HG03095 (cell line): ENCODE results near the gene SP140L.
A peak's percentile ranks its signal among the peaks of the same experiment; 100 is the strongest.
"Not testable (repeated sequence)": the region's sequence is repeated elsewhere in the genome, so short reads cannot be mapped to it uniquely, and the experiment has no call there.

Experiments
- ATAC-seq: cut with Tn5 transposase; IDR thresholded peaks from one replicate; pipeline ENCODE4 v1.9.1; 2021; ENCODE audit warnings: moderate library complexity; ENCODE audit not compliant: unreplicated experiment

SP140L gene

DNA sequence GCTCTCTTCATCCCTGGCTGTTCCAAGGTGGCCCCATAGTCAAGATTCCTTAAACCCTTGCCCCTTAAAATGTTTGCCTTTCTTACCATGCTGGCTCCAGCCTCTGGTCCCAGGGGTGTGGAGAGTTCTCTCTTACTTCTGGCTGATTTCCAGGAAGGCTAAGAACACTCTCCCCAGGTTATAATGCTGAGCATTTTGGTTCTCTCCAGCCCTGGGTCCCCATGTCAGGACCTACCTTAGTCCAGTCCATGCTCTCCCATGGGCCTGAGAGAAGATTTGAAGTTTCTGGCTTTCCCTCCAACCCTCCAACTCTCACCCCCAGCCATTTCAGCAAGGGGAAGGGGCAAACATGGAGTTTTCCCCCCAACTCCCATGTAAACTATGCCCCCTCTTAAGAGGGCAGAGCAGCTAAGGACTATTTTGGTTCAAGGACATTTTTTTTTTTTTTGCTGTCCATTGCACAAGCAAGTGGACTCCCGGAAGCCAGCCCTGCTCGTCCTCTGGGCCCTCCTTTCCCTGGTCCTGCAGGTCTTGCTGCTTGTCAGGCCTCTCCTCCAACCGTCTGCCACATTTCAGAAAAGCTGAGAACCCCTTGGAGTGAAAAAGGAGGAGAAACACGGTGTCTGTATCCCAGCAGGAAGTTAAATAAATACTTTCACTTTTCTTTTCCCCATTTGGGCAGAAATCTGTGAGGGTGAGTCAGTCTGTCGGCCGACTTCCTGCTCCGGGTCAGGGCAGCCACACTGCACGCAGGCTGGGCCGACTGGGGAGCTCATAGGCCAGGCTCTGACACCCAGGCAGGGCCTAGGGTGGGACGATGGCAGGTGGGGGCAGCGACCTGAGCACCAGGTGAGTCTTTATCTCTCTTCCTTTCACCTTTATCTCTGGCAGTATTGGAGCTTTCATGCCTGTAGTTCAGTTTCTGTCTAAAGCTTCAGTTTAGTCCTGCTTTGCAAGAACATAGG, at the start of gene SP140L:
TSS of gene SP140L (plus strand) at position 741 of the 965 bp plus-strand sequence. CDS start at position 818, 77 bp downstream.
- peak; percentile 89 for ATAC-seq

DNA sequence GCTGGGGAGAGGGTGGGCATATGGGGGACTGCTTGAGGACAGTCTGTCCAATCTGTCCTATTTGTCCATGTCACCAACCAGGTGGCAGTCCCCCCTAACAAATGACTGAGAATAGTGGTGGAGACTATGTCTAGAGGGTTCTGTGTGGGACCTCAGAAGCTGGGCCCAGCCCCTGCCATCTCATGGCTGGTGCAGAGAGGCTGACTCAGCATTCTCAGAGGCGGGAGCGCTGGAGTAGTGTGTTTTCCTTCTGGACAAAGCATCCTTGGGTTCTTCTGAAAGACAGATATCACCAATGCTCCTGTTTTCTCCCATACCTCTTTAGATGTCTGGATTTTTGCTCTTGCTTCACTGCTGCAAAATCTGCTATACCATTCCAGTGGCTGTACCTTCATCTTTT, 44.1 kb upstream of the SP140L start:
- ATAC-seq = no peak

DNA sequence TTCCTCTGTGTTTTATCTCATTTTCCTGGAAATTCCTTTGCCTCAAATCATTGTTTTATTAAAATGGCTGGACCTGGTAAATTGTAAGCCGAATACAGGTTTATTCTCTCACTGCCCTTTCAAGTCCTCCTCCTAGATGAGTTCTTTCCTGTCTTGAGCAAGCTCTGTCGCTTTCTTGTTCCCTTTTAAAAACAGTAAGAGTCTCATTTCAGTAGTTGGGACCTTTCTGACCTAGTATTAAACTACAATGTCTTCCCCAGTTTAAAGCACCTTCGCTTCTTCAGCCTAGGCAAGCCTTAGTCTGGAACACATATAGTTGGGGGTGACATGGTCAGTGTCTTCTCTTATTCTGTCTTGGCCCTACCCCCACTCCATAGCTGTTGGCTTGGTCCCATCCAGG, 40.9 kb upstream of the SP140L start:
- no peak for ATAC-seq

DNA sequence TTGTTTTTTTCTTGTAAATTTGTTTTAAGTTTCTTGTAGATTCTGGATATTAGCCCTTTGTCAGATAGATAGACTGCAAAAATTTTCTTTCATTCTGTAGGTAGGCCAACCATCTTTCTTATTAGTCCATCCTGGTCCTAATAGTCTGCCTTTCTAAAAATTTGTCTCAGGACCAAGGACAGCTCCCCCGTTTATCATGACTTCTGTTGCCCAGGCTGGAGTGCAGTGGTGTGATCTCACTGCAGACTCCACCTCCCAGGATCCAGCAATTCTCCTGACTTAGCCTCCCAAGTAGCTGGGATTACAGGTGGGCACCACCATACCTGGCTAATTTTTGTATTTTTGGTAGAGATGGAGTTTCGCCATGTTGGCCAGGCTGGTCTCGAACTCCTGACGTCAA, 37.7 kb upstream of the SP140L start:
- ATAC-seq = not testable (repeated sequence)

DNA sequence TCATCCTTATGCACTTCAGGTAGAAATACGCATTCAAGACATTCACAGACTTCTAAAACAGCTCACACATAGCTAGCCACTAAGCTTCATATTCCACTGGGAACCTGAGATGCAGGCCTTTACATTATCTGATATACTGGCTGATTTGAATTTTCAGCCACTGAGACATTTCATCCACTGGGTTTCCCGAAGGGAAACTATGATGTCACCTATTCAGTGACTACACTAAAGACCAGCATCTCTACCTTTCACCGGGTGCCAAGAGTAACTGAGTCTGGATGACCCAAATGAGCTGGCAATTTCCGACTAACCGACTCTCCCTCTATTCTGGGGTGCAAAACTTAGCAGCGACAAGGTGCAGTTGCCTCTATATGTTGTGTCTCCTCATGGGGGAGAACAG, 31.8 kb upstream of the SP140L start:
- no peak for ATAC-seq

- ATAC-seq = no peak
These were observed 30.1 kb upstream of the SP140L start for GRCh38 chr2:230296917-230297316.

GRCh38 chr2:230299618-230300017, 27.4 kb upstream of the SP140L start:
- ATAC-seq = no peak

- no peak for ATAC-seq
These were observed 21.3 kb upstream of the SP140L start for GRCh38 chr2:230305416-230306275.

DNA sequence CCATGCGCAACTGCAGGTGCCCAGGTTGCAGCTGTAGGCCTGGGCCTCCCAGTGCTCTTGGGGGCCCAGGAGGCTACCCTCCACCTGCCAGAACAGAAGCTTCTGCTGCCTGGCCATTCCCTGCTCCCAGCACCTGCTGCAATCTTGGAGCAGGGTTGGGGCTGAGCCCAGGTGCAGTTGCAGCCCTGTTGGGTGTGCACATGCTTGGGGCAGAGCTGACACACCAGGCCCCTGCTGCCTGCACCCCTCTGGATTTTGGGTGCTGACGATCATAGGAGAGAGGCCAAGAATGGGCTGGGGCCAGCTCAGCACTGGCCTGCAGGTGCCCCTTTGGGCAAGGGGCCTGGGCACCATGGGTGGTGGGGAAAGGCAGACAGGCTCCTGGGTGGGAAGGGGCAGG, 20.5 kb upstream of the SP140L start:
- ATAC-seq = no peak

- no peak for ATAC-seq
These were observed 19.5 kb upstream of the SP140L start for GRCh38 chr2:230307485-230307884.

DNA sequence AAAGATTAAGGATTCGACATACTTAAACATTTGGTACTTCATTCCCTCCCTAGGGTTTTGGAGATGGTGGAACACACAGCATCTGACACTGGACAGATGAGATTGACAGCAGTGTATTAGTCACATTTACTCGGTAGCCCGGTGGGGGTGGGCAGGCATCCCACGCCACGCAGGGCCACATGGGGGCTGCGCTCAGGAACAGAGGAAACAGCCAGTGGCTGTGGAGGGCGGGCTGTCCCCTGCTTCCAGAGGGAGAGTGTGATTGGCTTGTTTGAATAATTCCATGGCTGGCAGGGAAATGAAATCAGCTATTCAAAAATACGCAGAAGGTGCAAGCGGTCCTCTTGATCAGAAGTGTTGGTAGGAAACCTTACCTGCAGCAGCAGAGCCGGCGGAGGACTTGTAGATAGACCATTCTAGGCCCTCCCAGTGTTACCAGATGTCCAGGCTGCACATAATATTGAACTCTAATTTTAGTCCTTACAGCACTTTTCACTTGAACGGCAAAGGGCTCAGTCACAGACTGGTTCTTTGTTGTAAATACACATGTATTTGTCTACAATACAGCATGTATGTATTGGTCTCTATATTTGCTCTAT, 18.5 kb upstream of the SP140L start:
- no peak for ATAC-seq

GRCh38 chr2:230310792-230311191, 16.2 kb upstream of the SP140L start:
- ATAC-seq = not testable (repeated sequence)

GRCh38 chr2:230311634-230312033, 15.4 kb upstream of the SP140L start:
- not testable (repeated sequence) for ATAC-seq

DNA sequence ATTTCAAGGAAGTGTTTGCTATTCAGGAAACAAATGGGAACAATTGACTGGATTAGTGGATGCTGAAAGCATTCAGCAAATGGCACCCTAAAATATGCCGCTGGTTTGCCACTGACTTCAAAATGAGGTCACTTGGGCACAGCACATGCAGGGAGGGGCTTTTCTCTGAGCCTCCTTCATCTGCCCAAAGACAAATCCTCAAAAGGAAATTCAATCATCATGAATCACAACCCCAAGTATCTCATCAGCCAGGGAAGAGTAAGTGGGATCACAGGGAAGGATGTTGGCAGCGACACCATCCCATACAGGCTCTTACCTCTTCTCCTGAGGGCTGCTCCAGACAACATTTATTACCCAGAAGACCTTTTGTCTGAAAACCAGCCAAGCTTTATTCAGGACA, 14.4 kb upstream of the SP140L start:
- ATAC-seq = no peak

GRCh38 chr2:230317366-230317765, 9.6 kb upstream of the SP140L start:
- ATAC-seq = no peak

DNA sequence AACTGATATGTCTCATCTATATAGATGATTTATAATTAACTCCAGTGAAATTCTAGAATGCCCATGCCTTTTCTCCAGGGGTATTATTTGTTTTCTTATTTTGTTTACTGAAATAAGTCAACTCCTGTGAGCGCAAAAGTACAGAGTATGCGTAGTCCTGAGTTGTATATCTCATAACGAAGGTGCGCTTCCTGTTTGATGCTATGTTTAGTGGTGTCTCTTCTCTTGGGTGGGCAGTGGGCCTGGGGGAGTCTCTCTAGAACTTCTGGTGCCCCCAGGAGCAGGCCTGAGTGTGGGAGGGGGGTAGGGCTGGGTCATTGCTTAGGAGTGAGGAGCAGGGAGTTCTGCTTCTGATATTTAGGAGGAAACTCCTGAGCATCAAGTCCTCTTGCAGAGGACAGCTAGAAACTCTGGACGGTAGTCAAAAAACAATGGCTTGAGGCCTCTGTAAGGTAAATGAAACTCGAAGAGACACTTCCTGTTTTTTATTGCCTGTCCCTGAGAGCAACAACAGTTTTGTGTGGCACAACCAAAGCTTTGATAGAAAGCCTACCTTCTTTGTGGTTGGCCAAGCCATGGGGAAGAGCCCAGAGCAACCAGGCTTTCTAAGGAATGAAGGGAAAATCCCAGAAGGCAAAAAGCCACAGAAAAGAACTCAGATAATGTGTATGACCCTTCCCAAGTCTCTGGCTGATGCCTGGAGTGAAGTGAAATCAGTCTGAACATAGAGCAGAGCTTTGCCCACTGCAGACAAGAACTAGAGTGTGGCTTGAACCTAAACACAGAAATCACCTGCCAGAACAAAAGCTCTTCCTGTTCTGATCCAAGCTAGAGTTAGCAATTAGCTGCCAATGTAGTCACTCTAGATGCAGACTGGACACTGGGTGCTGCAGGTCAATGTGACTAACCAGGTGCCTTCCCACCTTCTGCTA, 8.5 kb upstream of the SP140L start:
- peak; percentile 37 for ATAC-seq

GRCh38 chr2:230319211-230319862, 7.7 kb upstream of the SP140L start:
- peak; percentile 74 for ATAC-seq

GRCh38 chr2:230321031-230321430, 6.0 kb upstream of the SP140L start:
- ATAC-seq = no peak

- no peak for ATAC-seq
These were observed 4.2 kb upstream of the SP140L start for GRCh38 chr2:230322561-230323384.
